Measurements from ENCODE around the gene RBFA. TPM values are rescaled to one million over a fixed set of nuclear protein-coding genes. Genes with fewer than 3 reads are reported as not detected.

The RBFA gene
- total and polyA plus RNA-seq, 2 of the 13 experiments (the other 11 are each of a cell fraction or from before 2014, with no cell fraction given), result 29.7 to 42.4 TPM

DNA sequence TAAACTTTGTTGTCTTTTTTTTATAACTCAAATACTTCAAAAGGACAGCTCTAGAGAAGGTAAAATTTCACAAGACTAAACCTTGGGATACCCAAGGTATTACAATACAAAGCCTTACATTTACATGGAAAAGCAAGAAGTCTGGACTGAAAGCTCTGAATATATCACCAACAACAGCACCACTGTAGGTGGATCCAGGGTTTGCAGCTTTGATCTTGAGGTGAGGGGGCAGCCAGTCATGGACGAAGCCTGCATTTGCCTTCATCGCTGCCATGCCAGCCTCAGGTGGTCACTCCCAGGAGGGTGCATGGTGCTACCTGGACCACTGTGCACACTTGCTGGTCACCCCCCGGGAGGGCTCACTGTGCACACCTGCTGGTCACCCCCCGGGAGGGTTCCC, 36.6 kb downstream of the RBFA start:
- Histone ChIP-seq H4K20me1 (ENCODE audit: insufficient read depth, low read length) (no peaks in the 10 kb centered on the region), H3K27ac (ENCODE audit: extremely low read length, insufficient read depth, low read length) (no peak overlapping the region), H3K4me2 (ENCODE audit: low read depth, low read length) (no peak overlapping the region), H3K36me3 (replicated peaks in 1 of 2; ENCODE audit: control insufficient read depth in 1 of 2, insufficient read depth in 2 of 2, low read length in 2 of 2) (no peaks in the 10 kb centered on the region), H3K4me3 (replicated peaks in 1 of 3; ENCODE audit: insufficient read depth in 1 of 3, low read depth in 2 of 3, low read length in 3 of 3) (no peak overlapping the region), H3K79me2 (ENCODE audit: insufficient read depth, low read length) (no peaks in the 10 kb centered on the region), H3K4me1 (ENCODE audit: insufficient read depth, low read length) (peaks cover 8% of the 10 kb centered on the region), H3K27me3 (ENCODE audit: control insufficient read depth in 1 of 2, insufficient read depth in 2 of 2, low read length in 2 of 2) (no peaks in the 10 kb centered on the region; a peak in 1 of 5 replicates), H2AFZ (ENCODE audit: low read length) (no peak overlapping the region), H3K9ac (ENCODE audit: insufficient read depth, low read depth, low read length) (no peak overlapping the region), H3K9me3 (ENCODE audit: low read length) (no peaks in the 10 kb centered on the region)
- intact Hi-C loops (cut with micrococcal nuclease; ENCODE audit: unreplicated experiment) (no loop called here), in situ Hi-C loops (cut with HindIII; ENCODE audit: extremely low pct_ligation_motif_present, low pct_unique_long_range_greater_than_20kb) (no loop called here)
- no CpG with 5 or more reads among the region's 4 CpGs for WGBS (ENCODE audit: low lambda C conversion rate)
- no TSS peak for BruUV-seq (replicated peaks)
- no peak for DNase-seq (ENCODE audit: low spot score)
- ChIA-PET POLR2A (no interaction called here), CTCF (ENCODE audit: low intra/inter-chr PET ratio, low total read pairs) (no interaction called here)
- no peak for FAIRE-seq
- ATAC-seq, result no peak; the same call in 2 of the 3 replicates
- TF ChIP-seq KLF16 (CRISPR knock-in tag; IDR thresholded peaks at IDR 0.05), result no peak
- TF ChIP-seq TCF7L2 (IDR thresholded peaks at IDR 0.05; ENCODE audit: low read depth, low read length), result no peak
- TF ChIP-seq ZNF468 (CRISPR knock-in tag; IDR thresholded peaks at IDR 0.05), result no peak
- TF ChIP-seq, protein P1, sequence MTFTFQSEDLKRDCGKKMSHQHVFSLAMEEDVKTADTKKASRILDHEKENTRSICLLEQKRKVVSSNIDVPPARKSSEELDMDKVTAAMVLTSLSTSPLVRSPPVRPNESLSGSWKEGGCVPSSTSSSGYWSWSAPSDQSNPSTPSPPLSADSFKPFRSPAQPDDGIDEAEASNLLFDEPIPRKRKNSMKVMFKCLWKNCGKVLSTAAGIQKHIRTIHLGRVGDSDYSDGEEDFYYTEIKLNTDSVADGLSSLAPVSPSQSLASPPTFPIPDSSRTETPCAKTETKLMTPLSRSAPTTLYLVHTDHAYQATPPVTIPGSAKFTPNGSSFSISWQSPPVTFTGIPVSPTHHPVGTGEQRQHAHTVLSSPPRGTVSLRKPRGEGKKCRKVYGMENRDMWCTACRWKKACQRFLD (CRISPR knock-in tag; IDR thresholded peaks at IDR 0.05; ENCODE audit: borderline replicate concordance), result no peak
- TF ChIP-seq ZBTB1 (CRISPR knock-in tag; IDR thresholded peaks at IDR 0.05; ENCODE audit: borderline replicate concordance), result no peak
- no peak for TF ChIP-seq ZNF597 (CRISPR knock-in tag; IDR thresholded peaks at IDR 0.05)
- no peak for TF ChIP-seq MED1 (CRISPR knock-in tag; IDR thresholded peaks at IDR 0.05)
- no peak for TF ChIP-seq KDM3A (CRISPR knock-in tag; IDR thresholded peaks at IDR 0.05; ENCODE audit: low read depth)
- no peak for TF ChIP-seq MYNN (CRISPR knock-in tag; IDR thresholded peaks at IDR 0.05; ENCODE audit: low read depth)

All from HepG2 (cell line).